Activated T-cell treated with anti-CD3 and anti-CD28 coated beads, Interleukin-2, amount 50 U/mL, for 24 hours (primary cell): ENCODE measurements around the gene RUNX1.

Source experiments
- DNase-seq: peaks from one replicate; pipeline ENCODE4 v3.0.0-alpha.2; 2020
- H3K27ac Mint-ChIP-seq: 2 replicates; pipeline ENCODE4 v1.8.0; 2020; ENCODE audit warnings: mild to moderate bottlenecking, mixed read lengths
- H3K27me3 Mint-ChIP-seq: 2 replicates; pipeline ENCODE4 v1.8.0; 2020; ENCODE audit warnings: mixed read lengths
- H3K36me3 Mint-ChIP-seq: 2 replicates; pipeline ENCODE4 v1.8.0; 2020; ENCODE audit warnings: low read depth, mixed read lengths
- H3K4me1 Mint-ChIP-seq: 2 replicates; pipeline ENCODE4 v1.8.0; 2020; ENCODE audit warnings: low read depth, mixed read lengths
- H3K4me3 Mint-ChIP-seq: 2 replicates; pipeline ENCODE4 v1.8.0; 2020; ENCODE audit warnings: mild to moderate bottlenecking, moderate library complexity, mixed read lengths
- H3K9me3 Mint-ChIP-seq: 2 replicates; pipeline ENCODE4 v1.8.0; 2020; ENCODE audit warnings: mixed read lengths

RUNX1 gene

GRCh38 chr21:34927992-34928391 is 121.1 kb downstream of the RUNX1 start:
- DNase-seq: no peak
- Mint-ChIP-seq H3K4me3 (no peak overlapping the region), H3K4me1 (peaks cover 80% of the 10 kb centered on the region), H3K27me3 (no peaks in the 10 kb centered on the region), H3K36me3 (peaks cover 30% of the 10 kb centered on the region), H3K9me3 (no peaks in the 10 kb centered on the region), H3K27ac (no peak overlapping the region)

GRCh38 chr21:34926803-34927467 is 122.2 kb downstream of the RUNX1 start:
- Mint-ChIP-seq H3K4me1 (peaks cover 82% of the 10 kb centered on the region), H3K9me3 (no peaks in the 10 kb centered on the region), H3K4me3 (no peak overlapping the region), H3K27me3 (no peaks in the 10 kb centered on the region), H3K36me3 (peaks cover 37% of the 10 kb centered on the region), H3K27ac (no peak overlapping the region)
- DNase-seq: no peak

GRCh38 chr21:34925597-34925996 is 123.5 kb downstream of the RUNX1 start:
- DNase-seq: no peak
- Mint-ChIP-seq H3K4me1 (peaks cover 81% of the 10 kb centered on the region), H3K9me3 (no peaks in the 10 kb centered on the region), H3K27me3 (no peaks in the 10 kb centered on the region), H3K36me3 (peaks cover 36% of the 10 kb centered on the region), H3K4me3 (no peak overlapping the region), H3K27ac (peak overlapping the region; percentile 20)

- no peak for DNase-seq
- H3K27me3 Mint-ChIP-seq: no peaks in the 10 kb centered on the region
- H3K4me3 Mint-ChIP-seq: no peak overlapping the region
- H3K27ac Mint-ChIP-seq: peak overlapping the region; percentile 20
- peaks cover 84% of the 10 kb centered on the region for H3K4me1 Mint-ChIP-seq
- no peaks in the 10 kb centered on the region for H3K9me3 Mint-ChIP-seq
- H3K36me3 Mint-ChIP-seq: peaks cover 36% of the 10 kb centered on the region
Observed at GRCh38 chr21:34924771-34925419, 124.2 kb downstream of the RUNX1 start.

GRCh38 chr21:34924194-34924593 is 124.9 kb downstream of the RUNX1 start:
- Mint-ChIP-seq H3K27me3 (no peaks in the 10 kb centered on the region), H3K9me3 (no peaks in the 10 kb centered on the region), H3K4me3 (no peak overlapping the region), H3K4me1 (peaks cover 87% of the 10 kb centered on the region), H3K36me3 (peaks cover 41% of the 10 kb centered on the region), H3K27ac (peak overlapping the region; percentile 23)
- DNase-seq: no peak

- H3K9me3 Mint-ChIP-seq: no peaks in the 10 kb centered on the region
- H3K4me3 Mint-ChIP-seq: no peak overlapping the region
- H3K27me3 Mint-ChIP-seq: no peaks in the 10 kb centered on the region
- H3K36me3 Mint-ChIP-seq: peaks cover 41% of the 10 kb centered on the region
- DNase-seq: no peak
- peaks cover 85% of the 10 kb centered on the region for H3K4me1 Mint-ChIP-seq
- peak overlapping the region; percentile 23 for H3K27ac Mint-ChIP-seq
Observed at GRCh38 chr21:34923626-34924025, 125.5 kb downstream of the RUNX1 start.

- H3K36me3 Mint-ChIP-seq: peaks cover 41% of the 10 kb centered on the region
- no peak overlapping the region for H3K4me3 Mint-ChIP-seq
- H3K27me3 Mint-ChIP-seq: no peaks in the 10 kb centered on the region
- DNase-seq: no peak
- peaks cover 84% of the 10 kb centered on the region for H3K4me1 Mint-ChIP-seq
- no peak overlapping the region for H3K27ac Mint-ChIP-seq
- H3K9me3 Mint-ChIP-seq: no peaks in the 10 kb centered on the region
Observed at GRCh38 chr21:34923202-34923601, 125.9 kb downstream of the RUNX1 start.

GRCh38 chr21:34922479-34922878 is 126.6 kb downstream of the RUNX1 start:
- H3K4me1 Mint-ChIP-seq: peaks cover 80% of the 10 kb centered on the region
- H3K27ac Mint-ChIP-seq: peak overlapping the region; percentile 6
- no peaks in the 10 kb centered on the region for H3K27me3 Mint-ChIP-seq
- no peaks in the 10 kb centered on the region for H3K9me3 Mint-ChIP-seq
- H3K4me3 Mint-ChIP-seq: no peak overlapping the region
- H3K36me3 Mint-ChIP-seq: peaks cover 39% of the 10 kb centered on the region
- DNase-seq: no peak

- no peak overlapping the region for H3K4me3 Mint-ChIP-seq
- peaks cover 77% of the 10 kb centered on the region for H3K4me1 Mint-ChIP-seq
- peaks cover 35% of the 10 kb centered on the region for H3K36me3 Mint-ChIP-seq
- H3K9me3 Mint-ChIP-seq: no peaks in the 10 kb centered on the region
- DNase-seq: no peak
- no peak overlapping the region for H3K27ac Mint-ChIP-seq
- no peaks in the 10 kb centered on the region for H3K27me3 Mint-ChIP-seq
Observed at GRCh38 chr21:34921151-34921550, 128.0 kb downstream of the RUNX1 start.

GRCh38 chr21:34919406-34919805 is 129.7 kb downstream of the RUNX1 start:
- Mint-ChIP-seq H3K27ac (no peak overlapping the region), H3K27me3 (no peaks in the 10 kb centered on the region), H3K36me3 (peaks cover 24% of the 10 kb centered on the region), H3K9me3 (no peaks in the 10 kb centered on the region), H3K4me3 (no peak overlapping the region), H3K4me1 (peaks cover 73% of the 10 kb centered on the region)
- no peak for DNase-seq

GRCh38 chr21:34916446-34916845 is 132.7 kb downstream of the RUNX1 start:
- Mint-ChIP-seq H3K27me3 (no peaks in the 10 kb centered on the region), H3K9me3 (no peaks in the 10 kb centered on the region), H3K4me3 (no peak overlapping the region), H3K27ac (no peak overlapping the region), H3K36me3 (peaks cover 12% of the 10 kb centered on the region), H3K4me1 (peaks cover 64% of the 10 kb centered on the region)
- no peak for DNase-seq

- no peak for DNase-seq
- no peaks in the 10 kb centered on the region for H3K27me3 Mint-ChIP-seq
- peaks cover 13% of the 10 kb centered on the region for H3K36me3 Mint-ChIP-seq
- H3K4me3 Mint-ChIP-seq: no peak overlapping the region
- no peaks in the 10 kb centered on the region for H3K9me3 Mint-ChIP-seq
- H3K4me1 Mint-ChIP-seq: peaks cover 67% of the 10 kb centered on the region
- H3K27ac Mint-ChIP-seq: peak overlapping the region; percentile 3
Observed at GRCh38 chr21:34915364-34915841, 133.7 kb downstream of the RUNX1 start.

- Mint-ChIP-seq H3K36me3 (peaks cover 12% of the 10 kb centered on the region), H3K27ac (no peak overlapping the region), H3K4me3 (no peak overlapping the region), H3K4me1 (peaks cover 67% of the 10 kb centered on the region), H3K9me3 (no peaks in the 10 kb centered on the region), H3K27me3 (no peaks in the 10 kb centered on the region)
- DNase-seq: no peak
Observed at GRCh38 chr21:34914239-34914638, 134.9 kb downstream of the RUNX1 start.

GRCh38 chr21:34913811-34914210 is 135.3 kb downstream of the RUNX1 start:
- H3K27me3 Mint-ChIP-seq: no peaks in the 10 kb centered on the region
- no peak overlapping the region for H3K4me3 Mint-ChIP-seq
- H3K27ac Mint-ChIP-seq: no peak overlapping the region
- H3K9me3 Mint-ChIP-seq: no peaks in the 10 kb centered on the region
- peaks cover 67% of the 10 kb centered on the region for H3K4me1 Mint-ChIP-seq
- DNase-seq: no peak
- peaks cover 12% of the 10 kb centered on the region for H3K36me3 Mint-ChIP-seq
